HFF-Myc (cell line): Measurements from ENCODE around the gene GSDMA.
"Not testable (repeated sequence)": the region's sequence is repeated elsewhere in the genome, so short reads cannot be mapped to it uniquely, and the experiment has no call there.

Experiments
- DNase-seq: peaks from one replicate; pipeline ENCODE4 v3.0.0-alpha.2; 2011; ENCODE audit warnings: low read depth; ENCODE audit errors: extremely low read depth
- H3K4me3 ChIP-seq: replicated peaks from 2 replicates; pipeline ENCODE4 v1.5.1; 2011; ENCODE audit warnings: low read depth, mild to moderate bottlenecking, control low read depth, low read length
- TF ChIP-seq, protein P1 (sequence below): IDR thresholded peaks from 2 replicates; pipeline ENCODE4 v1.5.1; 2012; ENCODE audit warnings: mild to moderate bottlenecking, low read depth, low read length, control low read depth; ENCODE audit errors: missing control alignments

The GSDMA gene

DNA sequence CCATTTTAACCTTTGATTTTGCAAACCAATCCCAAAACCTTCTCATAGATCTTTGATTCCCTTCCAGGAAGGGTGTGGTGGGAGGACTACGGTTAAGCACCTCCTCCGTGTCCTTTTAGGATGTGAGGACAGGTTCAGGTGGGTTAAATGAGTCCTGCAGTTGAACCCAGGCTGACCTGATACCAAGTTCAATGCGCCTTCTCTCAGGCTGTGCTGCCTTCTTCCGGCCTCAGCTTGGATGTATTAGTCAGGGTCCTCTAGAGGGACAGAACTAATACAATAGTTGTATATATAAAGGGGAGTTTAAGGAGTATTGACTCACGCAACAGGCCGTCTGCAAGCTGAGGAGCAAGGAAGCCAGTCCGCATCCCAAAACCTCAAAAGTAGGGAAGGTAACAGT, 41.9 kb downstream of the GSDMA start:
- H3K4me3 ChIP-seq = no peak overlapping the region
- TF ChIP-seq, protein P1, sequence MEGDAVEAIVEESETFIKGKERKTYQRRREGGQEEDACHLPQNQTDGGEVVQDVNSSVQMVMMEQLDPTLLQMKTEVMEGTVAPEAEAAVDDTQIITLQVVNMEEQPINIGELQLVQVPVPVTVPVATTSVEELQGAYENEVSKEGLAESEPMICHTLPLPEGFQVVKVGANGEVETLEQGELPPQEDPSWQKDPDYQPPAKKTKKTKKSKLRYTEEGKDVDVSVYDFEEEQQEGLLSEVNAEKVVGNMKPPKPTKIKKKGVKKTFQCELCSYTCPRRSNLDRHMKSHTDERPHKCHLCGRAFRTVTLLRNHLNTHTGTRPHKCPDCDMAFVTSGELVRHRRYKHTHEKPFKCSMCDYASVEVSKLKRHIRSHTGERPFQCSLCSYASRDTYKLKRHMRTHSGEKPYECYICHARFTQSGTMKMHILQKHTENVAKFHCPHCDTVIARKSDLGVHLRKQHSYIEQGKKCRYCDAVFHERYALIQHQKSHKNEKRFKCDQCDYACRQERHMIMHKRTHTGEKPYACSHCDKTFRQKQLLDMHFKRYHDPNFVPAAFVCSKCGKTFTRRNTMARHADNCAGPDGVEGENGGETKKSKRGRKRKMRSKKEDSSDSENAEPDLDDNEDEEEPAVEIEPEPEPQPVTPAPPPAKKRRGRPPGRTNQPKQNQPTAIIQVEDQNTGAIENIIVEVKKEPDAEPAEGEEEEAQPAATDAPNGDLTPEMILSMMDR = no peak
- no peak for DNase-seq

DNA sequence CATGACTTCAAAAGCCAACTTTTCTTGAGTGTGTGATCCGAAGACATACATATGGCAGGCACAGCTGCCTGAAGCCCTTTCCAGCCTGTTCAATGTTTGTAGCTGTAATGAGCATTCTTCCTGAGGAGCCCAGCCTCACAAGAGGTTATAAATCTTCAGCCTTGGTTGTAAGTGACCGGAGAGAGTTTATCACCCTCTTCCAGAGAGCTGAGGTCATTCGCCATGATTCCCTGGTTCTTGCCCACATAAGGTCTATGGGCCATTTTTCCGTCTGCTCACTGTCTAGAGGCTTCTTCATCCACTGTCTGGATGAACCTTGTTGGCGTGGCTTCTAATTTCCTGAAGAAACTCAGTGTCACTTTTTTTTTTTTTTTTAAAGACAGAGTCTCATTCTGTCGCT, 42.7 kb downstream of the GSDMA start:
- DNase-seq = no peak
- TF ChIP-seq, protein P1 = no peak
- H3K4me3 ChIP-seq = no peak overlapping the region

DNA sequence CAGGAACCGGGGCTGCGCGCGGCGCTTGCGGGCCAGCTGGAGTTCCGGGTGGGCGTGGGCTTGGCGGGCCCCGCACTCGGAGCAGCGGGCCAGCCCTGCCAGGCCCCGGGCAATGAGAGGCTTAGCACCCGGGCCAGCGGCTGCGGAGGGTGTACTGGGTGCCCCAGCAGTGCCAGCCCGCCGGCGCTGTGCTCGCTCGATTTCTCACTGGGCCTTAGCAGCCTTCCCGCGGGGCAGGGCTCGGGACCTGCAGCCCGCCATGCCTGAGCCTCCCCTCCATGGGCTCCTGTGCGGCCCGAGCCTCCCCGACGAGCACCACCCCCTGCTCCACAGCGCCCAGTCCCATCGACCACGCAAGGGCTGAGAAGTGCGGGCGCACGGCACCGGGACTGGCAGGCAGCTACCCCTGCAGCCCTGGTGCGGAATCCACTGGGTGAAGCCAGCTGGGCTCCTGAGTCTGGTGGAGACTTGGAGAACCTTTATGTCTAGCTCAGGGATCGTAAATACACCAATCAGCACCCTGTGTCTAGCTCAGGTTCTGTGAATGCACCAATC, 48.2 kb downstream of the GSDMA start:
- not testable (repeated sequence) for DNase-seq

DNA sequence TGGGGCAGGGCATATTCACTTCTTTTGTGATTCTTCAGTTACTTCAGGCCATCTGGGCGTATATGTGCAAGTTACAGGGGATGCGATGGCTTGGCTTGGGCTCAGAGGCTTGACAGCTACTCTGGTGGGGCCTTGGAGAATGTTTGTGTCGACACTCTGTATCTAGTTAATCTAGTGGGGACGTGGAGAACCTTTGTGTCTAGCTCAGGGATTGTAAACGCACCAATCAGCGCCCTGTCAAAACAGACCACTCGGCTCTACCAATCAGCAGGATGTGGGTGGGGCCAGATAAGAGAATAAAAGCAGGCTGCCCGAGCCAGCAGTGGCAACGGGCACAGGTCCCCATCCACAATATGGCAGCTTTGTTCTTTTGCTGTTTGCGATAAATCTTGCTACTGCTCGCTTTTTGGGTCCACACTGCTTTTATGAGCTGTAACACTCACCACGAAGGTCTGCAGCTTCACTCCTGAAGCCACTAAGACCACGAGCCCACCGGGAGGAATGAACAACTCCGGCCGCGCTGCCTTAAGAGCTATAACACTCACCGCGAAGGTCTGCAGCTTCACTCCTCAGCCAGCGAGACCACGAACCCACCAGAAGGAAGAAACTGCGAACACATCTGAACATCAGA, 49.3 kb downstream of the GSDMA start:
- not testable (repeated sequence) for H3K4me3 ChIP-seq, DNase-seq

More for the DNA sequence above, 48.2 kb downstream of the GSDMA start:
- not testable (repeated sequence) for H3K4me3 ChIP-seq

DNA sequence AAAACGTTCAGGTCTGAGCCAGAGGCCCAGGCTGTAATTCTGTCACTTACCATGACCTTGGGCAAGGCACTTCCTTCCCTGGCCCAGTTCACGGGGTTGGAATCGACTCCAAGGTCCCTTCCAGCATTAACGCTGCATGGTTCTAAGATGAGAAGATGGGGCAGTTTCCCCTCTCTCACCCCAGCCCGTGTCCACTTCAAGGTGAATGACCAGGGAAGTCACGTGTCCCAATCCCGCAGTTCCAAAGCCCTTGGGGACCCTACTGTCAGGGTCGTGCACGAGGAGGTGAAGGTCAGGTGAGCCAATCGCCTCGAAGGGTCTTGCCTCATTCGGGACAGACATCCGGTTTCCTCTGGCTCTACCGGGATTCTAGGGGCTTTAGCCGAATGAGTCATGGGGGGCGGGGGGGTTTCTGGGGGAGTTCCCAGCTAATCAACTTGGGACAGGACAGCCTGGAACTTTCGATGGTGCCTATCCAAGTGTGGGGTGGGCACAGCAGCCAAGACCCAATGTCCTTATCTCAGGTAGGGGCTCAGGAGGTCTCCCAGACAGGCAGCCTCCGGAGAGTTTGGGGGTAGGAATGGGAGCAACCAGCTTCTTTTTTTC, 51.7 kb downstream of the GSDMA start:
- TF ChIP-seq, protein P1 = no peak
- no peak for DNase-seq
- H3K4me3 ChIP-seq = no peak overlapping the region

DNA sequence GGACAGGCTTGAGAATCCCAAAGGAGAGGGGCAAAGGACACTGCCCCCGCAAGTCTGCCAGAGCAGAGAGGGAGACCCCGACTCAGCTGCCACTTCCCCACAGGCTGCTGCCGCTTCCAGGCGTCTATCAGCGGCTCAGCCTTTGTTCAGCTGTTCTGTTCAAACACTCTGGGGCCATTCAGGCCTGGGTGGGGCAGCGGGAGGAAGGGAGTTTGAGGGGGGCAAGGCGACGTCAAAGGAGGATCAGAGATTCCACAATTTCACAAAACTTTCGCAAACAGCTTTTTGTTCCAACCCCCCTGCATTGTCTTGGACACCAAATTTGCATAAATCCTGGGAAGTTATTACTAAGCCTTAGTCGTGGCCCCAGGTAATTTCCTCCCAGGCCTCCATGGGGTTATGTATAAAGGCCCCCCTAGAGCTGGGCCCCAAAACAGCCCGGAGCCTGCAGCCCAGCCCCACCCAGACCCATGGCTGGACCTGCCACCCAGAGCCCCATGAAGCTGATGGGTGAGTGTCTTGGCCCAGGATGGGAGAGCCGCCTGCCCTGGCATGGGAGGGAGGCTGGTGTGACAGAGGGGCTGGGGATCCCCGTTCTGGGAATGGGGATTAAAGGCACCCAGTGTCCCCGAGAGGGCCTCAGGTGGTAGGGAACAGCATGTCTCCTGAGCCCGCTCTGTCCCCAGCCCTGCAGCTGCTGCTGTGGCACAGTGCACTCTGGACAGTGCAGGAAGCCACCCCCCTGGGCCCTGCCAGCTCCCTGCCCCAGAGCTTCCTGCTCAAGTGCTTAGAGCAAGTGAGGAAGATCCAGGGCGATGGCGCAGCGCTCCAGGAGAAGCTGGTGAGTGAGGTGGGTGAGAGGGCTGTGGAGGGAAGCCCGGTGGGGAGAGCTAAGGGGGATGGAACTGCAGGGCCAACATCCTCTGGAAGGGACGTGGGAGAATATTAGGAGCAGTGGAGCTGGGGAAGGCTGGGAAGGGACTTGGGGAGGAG, 52.5 kb downstream of the GSDMA start, which contains the start of gene CSF3:
Gene CSF3 (plus strand): TSS at position 436 of the 993 bp plus-strand sequence. CDS start 35 bp downstream, at position 471.
- TF ChIP-seq, protein P1 = no peak
- no peak within 1 kb of the TSS for H3K4me3 ChIP-seq
- no peak for DNase-seq

DNA sequence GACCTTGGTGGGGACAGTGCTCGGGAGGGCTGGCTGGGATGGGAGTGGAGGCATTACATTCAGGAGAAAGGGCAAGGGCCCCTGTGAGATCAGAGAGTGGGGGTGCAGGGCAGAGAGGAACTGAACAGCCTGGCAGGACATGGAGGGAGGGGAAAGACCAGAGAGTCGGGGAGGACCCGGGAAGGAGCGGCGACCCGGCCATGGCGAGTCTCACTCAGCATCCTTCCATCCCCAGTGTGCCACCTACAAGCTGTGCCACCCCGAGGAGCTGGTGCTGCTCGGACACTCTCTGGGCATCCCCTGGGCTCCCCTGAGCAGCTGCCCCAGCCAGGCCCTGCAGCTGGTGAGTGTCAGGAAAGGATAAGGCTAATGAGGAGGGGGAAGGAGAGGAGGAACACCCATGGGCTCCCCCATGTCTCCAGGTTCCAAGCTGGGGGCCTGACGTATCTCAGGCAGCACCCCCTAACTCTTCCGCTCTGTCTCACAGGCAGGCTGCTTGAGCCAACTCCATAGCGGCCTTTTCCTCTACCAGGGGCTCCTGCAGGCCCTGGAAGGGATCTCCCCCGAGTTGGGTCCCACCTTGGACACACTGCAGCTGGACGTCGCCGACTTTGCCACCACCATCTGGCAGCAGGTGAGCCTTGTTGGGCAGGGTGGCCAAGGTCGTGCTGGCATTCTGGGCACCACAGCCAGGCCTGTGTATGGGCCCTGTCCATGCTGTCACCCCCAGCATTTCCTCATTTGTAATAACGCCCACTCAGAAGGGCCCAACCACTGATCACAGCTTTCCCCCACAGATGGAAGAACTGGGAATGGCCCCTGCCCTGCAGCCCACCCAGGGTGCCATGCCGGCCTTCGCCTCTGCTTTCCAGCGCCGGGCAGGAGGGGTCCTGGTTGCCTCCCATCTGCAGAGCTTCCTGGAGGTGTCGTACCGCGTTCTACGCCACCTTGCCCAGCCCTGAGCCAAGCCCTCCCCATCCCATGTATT, 53.5 kb downstream of the GSDMA start:
- no peak overlapping the region for H3K4me3 ChIP-seq
- TF ChIP-seq, protein P1 = no peak
- DNase-seq = no peak
